PC-9 (cell line): Measurements from ENCODE around the gene LONP1.

Source experiments
- EZH2 ChIP-seq: fragments of 200-600 bp; sonication (generic); IDR thresholded peaks from 2 replicates; pipeline ENCODE4 v1.8.0; 2017; ENCODE audit warnings: antibody characterized with exemption, low read depth
- TF ChIP-seq, protein P1 (sequence below): fragments of 200-600 bp; sonication (generic); conservative IDR thresholded peaks from 2 replicates; pipeline ENCODE4 v1.6.1; 2017; ENCODE audit warnings: mixed run types, antibody characterized with exemption, mild to moderate bottlenecking, moderate library complexity

DNA sequence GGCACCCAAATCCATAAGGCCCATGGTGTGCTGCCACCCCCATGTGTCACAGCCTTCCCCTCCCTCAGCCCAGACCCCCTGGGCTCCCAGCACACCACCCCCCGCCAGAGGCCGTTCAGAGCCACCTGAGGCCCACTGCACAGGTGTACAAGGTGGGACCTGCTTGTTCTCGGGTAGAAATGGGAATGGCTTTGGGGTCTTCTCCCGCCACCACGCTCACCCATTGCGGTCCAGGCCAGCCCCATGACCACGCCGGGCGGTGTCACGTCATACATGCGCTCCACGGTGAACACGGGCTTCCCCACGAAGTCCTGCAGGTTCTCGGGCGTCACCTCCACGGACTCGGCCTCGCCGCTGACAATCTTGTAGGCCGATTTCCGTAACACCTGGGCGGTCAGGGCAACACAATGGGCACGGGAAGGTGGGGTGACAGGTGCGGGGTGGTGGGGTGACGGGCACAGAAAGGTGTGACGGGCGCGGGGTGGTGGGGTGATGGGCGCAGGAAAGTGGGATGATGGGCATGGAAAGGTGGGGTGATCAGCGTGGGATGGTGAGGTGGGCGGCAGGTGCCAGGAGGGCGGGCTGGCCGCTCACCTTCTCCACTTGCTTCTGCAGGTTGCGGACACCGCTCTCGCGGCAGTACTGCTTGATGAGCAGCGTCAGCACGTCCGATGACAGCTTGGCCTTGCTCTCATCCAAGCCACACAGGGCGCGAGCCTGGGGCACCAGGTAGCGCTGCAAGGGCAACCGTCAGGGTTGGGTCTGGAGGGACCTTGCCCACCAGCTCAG is 25.6 kb downstream of the LONP1 start:
- TF ChIP-seq, protein P1, sequence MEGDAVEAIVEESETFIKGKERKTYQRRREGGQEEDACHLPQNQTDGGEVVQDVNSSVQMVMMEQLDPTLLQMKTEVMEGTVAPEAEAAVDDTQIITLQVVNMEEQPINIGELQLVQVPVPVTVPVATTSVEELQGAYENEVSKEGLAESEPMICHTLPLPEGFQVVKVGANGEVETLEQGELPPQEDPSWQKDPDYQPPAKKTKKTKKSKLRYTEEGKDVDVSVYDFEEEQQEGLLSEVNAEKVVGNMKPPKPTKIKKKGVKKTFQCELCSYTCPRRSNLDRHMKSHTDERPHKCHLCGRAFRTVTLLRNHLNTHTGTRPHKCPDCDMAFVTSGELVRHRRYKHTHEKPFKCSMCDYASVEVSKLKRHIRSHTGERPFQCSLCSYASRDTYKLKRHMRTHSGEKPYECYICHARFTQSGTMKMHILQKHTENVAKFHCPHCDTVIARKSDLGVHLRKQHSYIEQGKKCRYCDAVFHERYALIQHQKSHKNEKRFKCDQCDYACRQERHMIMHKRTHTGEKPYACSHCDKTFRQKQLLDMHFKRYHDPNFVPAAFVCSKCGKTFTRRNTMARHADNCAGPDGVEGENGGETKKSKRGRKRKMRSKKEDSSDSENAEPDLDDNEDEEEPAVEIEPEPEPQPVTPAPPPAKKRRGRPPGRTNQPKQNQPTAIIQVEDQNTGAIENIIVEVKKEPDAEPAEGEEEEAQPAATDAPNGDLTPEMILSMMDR = no peak
- no peak for TF ChIP-seq EZH2
